MCF 10A (cell line): ENCODE data around the gene AGBL5. TPM values are rescaled to one million over a fixed set of nuclear protein-coding genes. Genes with fewer than 3 reads are reported as not detected.

Source experiments
- BruUV-seq: library from RNA; stranded (reverse); fragments of 400-500 nt; replicated peaks from 2 replicates; lab custom pipeline; 2021; lab: Mats Ljungman, UMichigan
- CTCF ChIA-PET: fragments of 300-600 bp; sonication (Branson Sonifier 250); formaldehyde crosslinking; extraction: SDS; loops from one replicate; lab custom pipeline; 2021; ENCODE audit warnings: antibody characterized with exemption, inconsistent platforms; lab: Yijun Ruan, JAX
- POLR2A ChIA-PET: fragments of 300-600, 350-650 bp; sonication (Branson Sonifier 250); formaldehyde crosslinking; extraction: SDS; loops from one replicate; lab custom pipeline; 2020; ENCODE audit warnings: antibody characterized with exemption, inconsistent platforms; lab: Yijun Ruan, JAX
- DNase-seq: peaks from one replicate; pipeline ENCODE4 v3.0.0-alpha.2; 2018; ENCODE audit not compliant: unreplicated experiment
- H3K27ac Mint-ChIP-seq: one replicate; pipeline ENCODE4 v1.8.0; 2022; ENCODE audit warnings: mild to moderate bottlenecking, low read depth, mixed read lengths; ENCODE audit not compliant: unreplicated experiment
- H3K27me3 Mint-ChIP-seq: one replicate; pipeline ENCODE4 v1.8.0; 2022; ENCODE audit warnings: mixed read lengths; ENCODE audit not compliant: insufficient read depth, unreplicated experiment
- H3K36me3 Mint-ChIP-seq: one replicate; pipeline ENCODE4 v1.8.0; 2022; ENCODE audit warnings: mild to moderate bottlenecking, moderate library complexity, mixed read lengths; ENCODE audit not compliant: insufficient read depth, unreplicated experiment
- H3K4me1 Mint-ChIP-seq: one replicate; pipeline ENCODE4 v1.8.0; 2022; ENCODE audit warnings: mixed read lengths; ENCODE audit not compliant: insufficient read depth, unreplicated experiment
- H3K4me3 Mint-ChIP-seq: one replicate; pipeline ENCODE4 v1.8.0; 2022; ENCODE audit warnings: mild to moderate bottlenecking, moderate library complexity, mixed read lengths; ENCODE audit not compliant: unreplicated experiment
- H3K9me3 Mint-ChIP-seq: one replicate; pipeline ENCODE4 v1.8.0; 2022; ENCODE audit warnings: mixed read lengths; ENCODE audit not compliant: unreplicated experiment
- CTCF ChIP-seq: fragments of 200-600 bp; IDR thresholded peaks from one replicate; pipeline ENCODE4 v1.8.0; 2022; ENCODE audit warnings: antibody characterized with exemption, mild to moderate bottlenecking; ENCODE audit not compliant: unreplicated experiment
- intact Hi-C: fragments of 100-400 bp; cut with micrococcal nuclease; formaldehyde crosslinking; loops from 2 replicates; pipeline ENCODE4 v1.14.1; 2022
- total RNA-seq: library from RNA; stranded (reverse); gene quantifications from 2 replicates; pipeline ENCODE4 v1.2.3, GENCODE V29; 2022

Gene AGBL5
- total RNA-seq, 1 experiment from 2014 or later, result 22.7 TPM

DNA sequence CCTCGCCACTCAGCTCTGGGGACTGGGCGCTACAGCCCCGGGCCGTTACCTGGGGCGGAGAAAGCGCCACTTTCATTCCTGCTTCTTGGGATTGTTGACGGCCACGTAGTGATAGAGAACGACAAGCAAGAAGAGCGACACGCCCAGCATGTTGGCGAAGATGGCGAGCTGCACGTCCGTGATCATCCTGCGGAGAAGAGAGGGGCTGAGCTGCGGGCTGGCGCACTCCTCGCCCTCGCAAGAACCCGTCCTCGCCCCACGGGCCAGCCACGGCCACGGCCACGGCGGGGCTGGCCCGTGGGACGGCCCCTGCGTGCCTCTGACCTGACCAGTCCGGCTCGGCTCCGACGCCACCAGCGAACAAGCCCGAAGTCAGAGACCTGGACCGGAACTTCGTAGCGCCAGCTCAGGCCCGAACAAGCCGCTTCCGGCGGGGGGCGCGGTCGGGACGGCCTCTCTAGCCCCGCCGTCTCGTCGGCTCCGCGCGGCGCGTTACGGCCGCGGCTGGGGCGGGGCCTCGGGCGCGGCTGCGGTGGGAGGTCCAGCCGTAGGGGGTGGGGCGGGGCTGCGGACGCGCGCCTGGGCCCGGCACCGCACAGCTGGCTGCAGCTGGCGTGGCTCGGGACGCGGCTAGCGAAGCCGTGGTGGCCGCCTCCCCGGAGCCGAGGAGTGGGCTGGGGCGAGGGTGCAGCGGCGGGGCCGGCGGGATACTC lies 20.0 kb downstream of the AGBL5 start, which contains the start of gene OST4:
Gene OST4, minus strand, starts transcription at position 378 of the 713 bp plus-strand sequence.
- POLR2A ChIA-PET, result interaction anchor here (0.6 to 15.2 kb wide), 22 partner anchors 10 to 647 kb away, joined by 3 to 175 read pairs (median 5); partner anchors contain the start of genes AGBL5, KHK, MPV17 and TMEM214
- peak within 1 kb of the TSS; percentile 93 for H3K27ac Mint-ChIP-seq
- CTCF ChIA-PET, result interaction anchor here (0.6 to 1.5 kb wide), 5 partner anchors 10 to 208 kb away, joined by 3 to 4 read pairs (median 3); partner anchors contain the start of gene AGBL5
- peaks cover 8% of the 10 kb centered on the region for H3K27me3 Mint-ChIP-seq
- intact Hi-C loops, result no loop called here
- peak within 1 kb of the TSS; percentile 92 for H3K4me3 Mint-ChIP-seq
- H3K9me3 Mint-ChIP-seq, result no peaks in the 10 kb centered on the region
- TF ChIP-seq CTCF, result no peak
- DNase-seq, result peak; percentile 92
- no TSS peak for BruUV-seq
- H3K4me1 Mint-ChIP-seq, result peaks cover 10% of the 10 kb centered on the region
- peaks cover 29% of the 10 kb centered on the region for H3K36me3 Mint-ChIP-seq

- TF ChIP-seq CTCF, result no peak
- peak overlapping the region; percentile 92 for H3K4me3 Mint-ChIP-seq
- intact Hi-C loops, result no loop called here
- H3K27ac Mint-ChIP-seq, result no peak overlapping the region
- BruUV-seq, result no TSS peak
- ChIA-PET CTCF (interaction anchor here (1.0 to 2.9 kb wide), 6 partner anchors 9 to 207 kb away, joined by 3 to 10 read pairs (median 4); partner anchors contain the start of gene AGBL5), POLR2A (interaction anchor here (0.6 to 15.2 kb wide), 18 partner anchors 9 to 333 kb away, joined by 3 to 175 read pairs (median 6); partner anchors contain the start of genes AGBL5, KHK, MPV17 and PREB)
- peaks cover 16% of the 10 kb centered on the region for H3K27me3 Mint-ChIP-seq
- peaks cover 10% of the 10 kb centered on the region for H3K4me1 Mint-ChIP-seq
- DNase-seq, result peak; percentile 12
- peaks cover 24% of the 10 kb centered on the region for H3K36me3 Mint-ChIP-seq
- no peaks in the 10 kb centered on the region for H3K9me3 Mint-ChIP-seq
These were observed 20.7 kb downstream of the AGBL5 start for GRCh38 chr2:27071990-27072830.

GRCh38 chr2:27072920-27073319 lies 21.5 kb downstream of the AGBL5 start:
- intact Hi-C loops, result no loop called here
- POLR2A ChIA-PET, result interaction anchor here (0.6 to 15.2 kb wide), 5 partner anchors 12 to 119 kb away, joined by 3 to 175 read pairs (median 4); partner anchors contain the start of genes AGBL5 and PREB
- CTCF ChIA-PET, result interaction anchor here (0.6 to 2.9 kb wide), 4 partner anchors 9 to 70 kb away, joined by 3 to 10 read pairs (median 4); no protein-coding TSS in a partner anchor

More at GRCh38 chr2:27072920-27073319, 21.5 kb downstream of the AGBL5 start:
- no peak for DNase-seq
- Mint-ChIP-seq H3K27ac (peak overlapping the region; percentile 23), H3K36me3 (peaks cover 16% of the 10 kb centered on the region), H3K27me3 (peaks cover 23% of the 10 kb centered on the region), H3K4me1 (peaks cover 15% of the 10 kb centered on the region), H3K4me3 (peak overlapping the region; percentile 92), H3K9me3 (no peaks in the 10 kb centered on the region)
- TF ChIP-seq CTCF, result no peak
- no TSS peak for BruUV-seq
